Measurements from ENCODE around the gene SPSB4.

- TF ChIP-seq TAF1 (IDR thresholded peaks at IDR 0.05; ENCODE audit: borderline replicate concordance, low read depth, low read length) (no peak), POLR2AphosphoS5 (IDR thresholded peaks at IDR 0.05; ENCODE audit: low read depth, low read length) (no peak)
Observed at GRCh38 chr3:141055536-141056445, 4.6 kb downstream of the SPSB4 start.
